HG03439 (cell line): ENCODE results near the gene CAND2.

Experiments
- ATAC-seq: cut with Tn5 transposase; IDR thresholded peaks from one replicate; pipeline ENCODE4 v1.9.1; 2021; ENCODE audit warnings: mild to moderate bottlenecking, moderate library complexity; ENCODE audit not compliant: unreplicated experiment

CAND2 gene

GRCh38 chr3:12803371-12803770 lies 6.9 kb downstream of the CAND2 start:
- ATAC-seq, result no peak

GRCh38 chr3:12807066-12807465 lies 10.6 kb downstream of the CAND2 start:
- no peak for ATAC-seq

- no peak for ATAC-seq
These were observed 11.3 kb downstream of the CAND2 start for GRCh38 chr3:12807601-12808359.

- no peak for ATAC-seq
These were observed 12.1 kb downstream of the CAND2 start for GRCh38 chr3:12808587-12808986.

GRCh38 chr3:12809001-12809400 lies 12.5 kb downstream of the CAND2 start:
- no peak for ATAC-seq

- no peak for ATAC-seq
These were observed 13.0 kb downstream of the CAND2 start for GRCh38 chr3:12809435-12809834.

- peak; percentile 98 for ATAC-seq
These were observed 13.7 kb downstream of the CAND2 start for GRCh38 chr3:12810013-12810780.

- no peak for ATAC-seq
These were observed 14.5 kb downstream of the CAND2 start for GRCh38 chr3:12810961-12811360.

- ATAC-seq, result no peak
These were observed 16.3 kb downstream of the CAND2 start for GRCh38 chr3:12812812-12813211.

GRCh38 chr3:12813967-12814366 lies 17.5 kb downstream of the CAND2 start:
- ATAC-seq, result no peak

GRCh38 chr3:12815078-12815477 lies 18.6 kb downstream of the CAND2 start:
- ATAC-seq, result no peak

GRCh38 chr3:12815719-12816118 lies 19.2 kb downstream of the CAND2 start:
- ATAC-seq, result no peak

- no peak for ATAC-seq
These were observed 20.3 kb downstream of the CAND2 start for GRCh38 chr3:12816521-12817342.

- ATAC-seq, result no peak
These were observed 20.8 kb downstream of the CAND2 start for GRCh38 chr3:12817343-12817710.

GRCh38 chr3:12818273-12818672 lies 21.8 kb downstream of the CAND2 start:
- no peak for ATAC-seq

- no peak for ATAC-seq
These were observed 22.3 kb downstream of the CAND2 start for GRCh38 chr3:12818773-12819172.

- ATAC-seq, result no peak
These were observed 26.4 kb downstream of the CAND2 start for GRCh38 chr3:12822725-12823373.

GRCh38 chr3:12824299-12824698 lies 27.8 kb downstream of the CAND2 start:
- ATAC-seq, result no peak

- ATAC-seq, result no peak
These were observed 28.7 kb downstream of the CAND2 start for GRCh38 chr3:12825156-12825555.

- no peak for ATAC-seq
These were observed 32.3 kb downstream of the CAND2 start for GRCh38 chr3:12828751-12829150.

- no peak for ATAC-seq
These were observed 32.9 kb downstream of the CAND2 start for GRCh38 chr3:12829404-12829803.
